ENCODE data around the gene PANK4. TPM values are rescaled to one million over a fixed set of nuclear protein-coding genes. Genes with fewer than 3 reads are reported as not detected.

PANK4 gene
- total RNA-seq, 1 experiment from 2014 or later: 20.5 TPM

GRCh38 chr1:2564006-2564814, 37.8 kb upstream of the PANK4 start:
- Histone ChIP-seq H3K9me3 (ENCODE audit: insufficient read depth, low read depth) (no peaks in the 10 kb centered on the region), H3F3A (ENCODE audit: insufficient read depth, low read depth) (no peaks in the 10 kb centered on the region), H2AFZ (no peak overlapping the region), H3K4me2 (no peak overlapping the region), H3K27me3 (ENCODE audit: insufficient read depth, low read depth) (peaks cover 30% of the 10 kb centered on the region), H3K79me2 (ENCODE audit: low read depth) (no peaks in the 10 kb centered on the region), H3K4me1 (replicated peaks; ENCODE audit: insufficient read depth) (no peaks in the 10 kb centered on the region), H3K36me3 (ENCODE audit: low read depth) (no peaks in the 10 kb centered on the region), H3K27ac (no peak overlapping the region), H3K9me2 (ENCODE audit: insufficient read depth) (no peaks in the 10 kb centered on the region), H3K4me3 (no peak overlapping the region), H4K20me1 (ENCODE audit: insufficient read depth) (no peaks in the 10 kb centered on the region)
- no peak for DNase-seq
- POLR2A ChIA-PET (ENCODE audit: unreplicated experiment): no interaction called here
- CTCF ChIA-PET: no interaction called here
- no TSS peak for BruUV-seq (replicated peaks)
- TF ChIP-seq EZH2 (IDR thresholded peaks at IDR 0.05; ENCODE audit: low read depth) (no peak), CTCF (conservative IDR thresholded peaks at IDR 0.05) (no peak)
- intact Hi-C loops (cut with micrococcal nuclease; ENCODE audit: unreplicated experiment): no loop called here

- no peaks in the 10 kb centered on the region for H3F3A ChIP-seq (ENCODE audit: insufficient read depth, low read depth)
- no peaks in the 10 kb centered on the region for H3K4me1 ChIP-seq (replicated peaks; ENCODE audit: insufficient read depth)
- intact Hi-C loops (cut with micrococcal nuclease; ENCODE audit: unreplicated experiment): no loop called here
- CTCF ChIA-PET: no interaction called here
- no peak for TF ChIP-seq CTCF (conservative IDR thresholded peaks at IDR 0.05)
- TF ChIP-seq EZH2 (IDR thresholded peaks at IDR 0.05; ENCODE audit: low read depth): no peak
- H4K20me1 ChIP-seq (ENCODE audit: insufficient read depth): no peaks in the 10 kb centered on the region
- no peaks in the 10 kb centered on the region for H3K9me3 ChIP-seq (ENCODE audit: insufficient read depth, low read depth)
- H3K4me2 ChIP-seq: no peak overlapping the region
- H3K36me3 ChIP-seq (ENCODE audit: low read depth): no peaks in the 10 kb centered on the region
- peaks cover 26% of the 10 kb centered on the region for H3K27me3 ChIP-seq (ENCODE audit: insufficient read depth, low read depth)
- POLR2A ChIA-PET (ENCODE audit: unreplicated experiment): no interaction called here
- BruUV-seq (replicated peaks): no TSS peak
- H3K4me3 ChIP-seq: no peak overlapping the region
- H3K79me2 ChIP-seq (ENCODE audit: low read depth): no peaks in the 10 kb centered on the region
- H2AFZ ChIP-seq: no peak overlapping the region
- no peak for DNase-seq
- no peak overlapping the region for H3K27ac ChIP-seq
- no peaks in the 10 kb centered on the region for H3K9me2 ChIP-seq (ENCODE audit: insufficient read depth)
Measured at GRCh38 chr1:2563205-2563604, 36.8 kb upstream of the PANK4 start.

GRCh38 chr1:2561898-2562895, 35.8 kb upstream of the PANK4 start:
- Histone ChIP-seq H3K4me1 (replicated peaks; ENCODE audit: insufficient read depth) (no peaks in the 10 kb centered on the region), H3K9me2 (ENCODE audit: insufficient read depth) (no peaks in the 10 kb centered on the region), H2AFZ (no peak overlapping the region), H3K27ac (no peak overlapping the region), H3K4me2 (no peak overlapping the region), H3K36me3 (ENCODE audit: low read depth) (no peaks in the 10 kb centered on the region), H3K79me2 (ENCODE audit: low read depth) (no peaks in the 10 kb centered on the region), H4K20me1 (ENCODE audit: insufficient read depth) (no peaks in the 10 kb centered on the region), H3F3A (ENCODE audit: insufficient read depth, low read depth) (no peaks in the 10 kb centered on the region), H3K9me3 (ENCODE audit: insufficient read depth, low read depth) (no peaks in the 10 kb centered on the region), H3K4me3 (no peak overlapping the region), H3K27me3 (ENCODE audit: insufficient read depth, low read depth) (peaks cover 21% of the 10 kb centered on the region)
- CTCF ChIA-PET: no interaction called here
- BruUV-seq (replicated peaks): no TSS peak
- TF ChIP-seq EZH2 (IDR thresholded peaks at IDR 0.05; ENCODE audit: low read depth) (no peak), CTCF (conservative IDR thresholded peaks at IDR 0.05) (peak; percentile 59)
- no peak for DNase-seq
- intact Hi-C loops (cut with micrococcal nuclease; ENCODE audit: unreplicated experiment): no loop called here
- POLR2A ChIA-PET (ENCODE audit: unreplicated experiment): no interaction called here
